ENCODE measurements around the gene RPS6KL1.

DNA sequence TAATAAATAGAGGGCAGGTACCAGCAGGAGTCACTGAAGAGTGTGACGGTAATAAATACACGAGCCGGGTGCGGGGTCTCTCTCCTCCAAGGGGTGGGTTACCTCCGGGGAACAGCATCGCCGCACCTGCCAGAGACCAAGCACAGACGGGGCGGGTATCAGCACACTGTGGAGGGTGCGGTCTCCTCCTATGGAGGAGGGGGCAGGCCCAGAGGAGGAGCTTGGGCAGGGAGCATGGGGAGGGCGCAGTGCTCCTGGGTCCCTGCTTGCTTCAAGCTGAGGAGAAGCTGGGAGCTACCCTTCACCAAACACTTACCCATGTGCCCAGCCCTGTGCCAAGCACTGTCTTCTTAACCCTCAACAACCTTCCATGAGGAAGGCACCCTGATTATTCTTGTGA lies 19.5 kb upstream of the RPS6KL1 start:
- TF ChIP-seq POLR2A (IDR thresholded peaks at IDR 0.05; ENCODE audit: low read length) (no peak), GATA1 (IDR thresholded peaks at IDR 0.05; ENCODE audit: low read depth, low read length) (no peak)

Data from erythroblast (primary cell).